Stimulated activated CD8-positive, alpha-beta memory T cell treated with anti-CD3 and anti-CD28 coated beads, Interleukin-15, amount 100 ng/mL, for 4 hours (primary cell): ENCODE data around the gene IFI35.
A peak's percentile ranks its signal among the peaks of the same experiment; 100 is the strongest.
"Not testable (repeated sequence)": the region's sequence is repeated elsewhere in the genome, so short reads cannot be mapped to it uniquely, and the experiment has no call there.

Experiments
- DNase-seq, 2 donors: peaks; one replicate each; pipeline ENCODE4 v3.0.0-alpha.2; 2020; ENCODE audit warnings: low read depth in 2 of 2

Gene IFI35

GRCh38 chr17:43024407-43025289 is 18.1 kb downstream of the IFI35 start, which contains the start of gene RND2:
Gene RND2, plus strand, starts transcription at chr17:43025231. Its CDS starts 117 bp downstream, at chr17:43025348.
- peak; percentile 52 to 64 for DNase-seq

- no peak for DNase-seq
Observed at GRCh38 chr17:43025290-43025657, 18.7 kb downstream of the IFI35 start.

GRCh38 chr17:43025766-43026537 is 19.4 kb downstream of the IFI35 start:
- no peak for DNase-seq

GRCh38 chr17:43026595-43026994 is 20.0 kb downstream of the IFI35 start:
- DNase-seq: no peak

GRCh38 chr17:43027091-43028032 is 20.8 kb downstream of the IFI35 start:
- no peak for DNase-seq

- DNase-seq: no peak
Observed at GRCh38 chr17:43028221-43028861, 21.8 kb downstream of the IFI35 start.

GRCh38 chr17:43030137-43030767 is 23.7 kb downstream of the IFI35 start:
- DNase-seq: no peak

- DNase-seq: no peak
Observed at GRCh38 chr17:43031666-43032065, 25.1 kb downstream of the IFI35 start.

- no peak for DNase-seq
Observed at GRCh38 chr17:43033948-43034881, 27.6 kb downstream of the IFI35 start.

- no peak for DNase-seq
Observed at GRCh38 chr17:43034894-43035293, 28.3 kb downstream of the IFI35 start.

GRCh38 chr17:43039646-43040045 is 33.1 kb downstream of the IFI35 start:
- no peak for DNase-seq

- no peak for DNase-seq
Observed at GRCh38 chr17:43040655-43041054, 34.1 kb downstream of the IFI35 start.

GRCh38 chr17:43042025-43042628 is 35.5 kb downstream of the IFI35 start:
- no peak for DNase-seq

GRCh38 chr17:43043307-43043706 is 36.7 kb downstream of the IFI35 start:
- no peak for DNase-seq

- DNase-seq: no peak
Observed at GRCh38 chr17:43044024-43044423, 37.4 kb downstream of the IFI35 start.

GRCh38 chr17:43051969-43052368 is 45.4 kb downstream of the IFI35 start:
- DNase-seq: no peak

GRCh38 chr17:43053008-43053407 is 46.4 kb downstream of the IFI35 start:
- not testable (repeated sequence) for DNase-seq

GRCh38 chr17:43056051-43056450 is 49.5 kb downstream of the IFI35 start:
- DNase-seq: no peak

- no peak for DNase-seq
Observed at GRCh38 chr17:43062984-43063638, 56.5 kb downstream of the IFI35 start.
